ENCODE results near the gene KIAA1671. TPM values are rescaled to one million over a fixed set of nuclear protein-coding genes. Genes with fewer than 3 reads are reported as not detected.
A peak's percentile ranks its signal among the peaks of the same experiment; 100 is the strongest.

The KIAA1671 gene
- polyA plus RNA-seq, 6 donors from 2014 or later, result not detected

DNA sequence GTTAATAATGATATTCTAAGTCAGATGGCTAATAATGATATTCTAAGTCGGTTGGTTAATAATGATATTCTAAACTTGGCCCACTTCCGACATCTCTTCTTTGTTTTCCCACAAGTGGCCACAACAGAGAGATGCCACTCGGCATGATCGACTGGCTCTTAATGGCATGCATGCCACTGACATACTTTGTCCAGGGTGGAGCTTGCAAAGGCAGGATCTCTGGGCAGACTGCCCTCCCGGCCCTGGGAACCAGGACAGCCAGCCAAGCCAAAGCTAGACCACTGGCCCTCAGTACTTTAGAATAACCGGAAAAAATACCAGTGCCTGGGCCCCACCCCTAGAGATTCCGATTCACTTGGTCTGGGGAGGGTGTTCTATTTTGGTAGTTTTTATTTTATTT, 78.1 kb downstream of the KIAA1671 start:
- Mint-ChIP-seq H3K4me3 (no peak overlapping the region), H3K27me3 (peaks cover 6 to 23% (median 8%) of the 10 kb centered on the region in 3 donors), H3K27ac (no peak overlapping the region), H3K36me3 (no peaks in the 10 kb centered on the region), H3K9me3 (peaks cover 0 to 2% (median 0%) of the 10 kb centered on the region in 7 donors), H3K4me1 (no peaks in the 10 kb centered on the region)
- ATAC-seq (ENCODE audit: low read depth in 2 of 2), result no peak
- no peak for DNase-seq

DNA sequence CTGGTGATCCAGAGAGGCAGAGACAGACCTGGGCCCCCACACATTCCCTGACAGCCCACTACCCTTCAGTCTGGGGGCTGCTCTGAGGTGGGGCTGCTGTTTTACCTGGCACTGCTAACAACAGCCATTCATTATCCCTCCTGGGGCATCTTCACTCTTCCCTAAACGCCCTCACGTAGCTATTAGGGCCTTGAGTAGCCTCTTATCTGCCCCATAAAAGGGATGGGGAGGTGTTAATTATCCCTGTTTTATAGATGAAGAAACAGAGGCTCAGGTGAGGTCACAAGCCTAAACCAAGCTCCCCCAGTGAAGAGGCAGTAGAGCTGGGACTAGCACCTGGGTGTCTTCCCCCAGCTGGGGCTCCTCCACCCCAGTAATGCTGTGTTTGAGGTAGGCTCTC, 79.5 kb downstream of the KIAA1671 start:
- Mint-ChIP-seq H3K4me3 (no peak overlapping the region), H3K4me1 (no peaks in the 10 kb centered on the region), H3K27ac (no peak overlapping the region), H3K36me3 (no peaks in the 10 kb centered on the region), H3K27me3 (peaks cover 5 to 11% (median 6%) of the 10 kb centered on the region in 3 donors), H3K9me3 (peaks cover 0 to 2% (median 0%) of the 10 kb centered on the region in 7 donors)
- DNase-seq (no peak), ATAC-seq (ENCODE audit: low read depth in 2 of 2) (no peak)

DNA sequence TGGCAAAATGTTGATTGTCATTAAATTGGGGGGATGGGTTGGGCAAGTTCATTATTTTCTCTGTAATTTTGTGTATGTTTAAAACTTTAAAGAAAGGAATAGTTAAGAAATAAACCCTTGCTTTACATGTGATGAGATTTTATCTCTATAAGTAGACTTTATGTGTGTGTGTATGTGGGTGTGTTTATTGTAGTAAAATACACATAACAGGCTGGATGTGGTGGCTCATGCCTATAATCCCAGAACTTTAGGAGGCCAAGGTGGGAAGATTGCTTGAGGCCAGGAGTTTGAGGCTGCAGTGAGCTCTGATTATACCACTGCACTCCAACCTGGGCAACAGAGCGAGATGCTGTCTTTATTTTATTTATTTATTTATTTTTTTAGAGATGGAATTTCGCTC, 83.2 kb downstream of the KIAA1671 start:
- H3K4me3 Mint-ChIP-seq, result no peak overlapping the region
- no peak overlapping the region for H3K27ac Mint-ChIP-seq
- ATAC-seq (ENCODE audit: low read depth in 2 of 2) (no peak), DNase-seq (no peak)
- H3K36me3 Mint-ChIP-seq, result no peaks in the 10 kb centered on the region
- peaks cover 0 to 4% (median 0%) of the 10 kb centered on the region in 7 donors for H3K9me3 Mint-ChIP-seq
- H3K4me1 Mint-ChIP-seq, result no peaks in the 10 kb centered on the region
- H3K27me3 Mint-ChIP-seq, result peaks cover 5 to 13% (median 7%) of the 10 kb centered on the region in 3 donors

DNA sequence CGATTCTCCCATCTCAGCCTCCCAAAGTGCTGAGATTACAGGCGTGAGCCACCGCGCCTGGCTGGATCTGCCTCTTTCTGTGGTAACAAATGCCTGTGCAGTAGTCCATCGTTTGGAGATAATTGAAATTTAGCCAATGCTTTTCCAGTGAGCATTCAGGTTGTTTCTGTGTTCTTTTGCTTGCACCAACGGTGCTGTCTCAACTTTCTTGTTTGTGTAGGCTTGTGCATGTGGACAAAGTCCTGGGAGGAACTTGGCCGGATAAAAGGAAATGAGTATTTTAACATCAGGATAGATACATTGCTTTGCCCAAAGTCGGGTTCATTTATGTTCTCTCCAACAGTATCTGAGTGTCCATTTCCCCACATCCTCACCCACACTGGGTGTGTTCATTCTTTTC, 85.7 kb downstream of the KIAA1671 start:
- no peak overlapping the region for H3K4me3 Mint-ChIP-seq
- ATAC-seq (ENCODE audit: low read depth in 2 of 2) (no peak), DNase-seq (no peak)
- H3K27ac Mint-ChIP-seq, result no peak overlapping the region
- H3K9me3 Mint-ChIP-seq, result peaks cover 0 to 4% (median 0%) of the 10 kb centered on the region in 7 donors
- H3K36me3 Mint-ChIP-seq, result no peaks in the 10 kb centered on the region
- H3K4me1 Mint-ChIP-seq, result no peaks in the 10 kb centered on the region
- H3K27me3 Mint-ChIP-seq, result peaks cover 5 to 14% (median 10%) of the 10 kb centered on the region in 3 donors

DNA sequence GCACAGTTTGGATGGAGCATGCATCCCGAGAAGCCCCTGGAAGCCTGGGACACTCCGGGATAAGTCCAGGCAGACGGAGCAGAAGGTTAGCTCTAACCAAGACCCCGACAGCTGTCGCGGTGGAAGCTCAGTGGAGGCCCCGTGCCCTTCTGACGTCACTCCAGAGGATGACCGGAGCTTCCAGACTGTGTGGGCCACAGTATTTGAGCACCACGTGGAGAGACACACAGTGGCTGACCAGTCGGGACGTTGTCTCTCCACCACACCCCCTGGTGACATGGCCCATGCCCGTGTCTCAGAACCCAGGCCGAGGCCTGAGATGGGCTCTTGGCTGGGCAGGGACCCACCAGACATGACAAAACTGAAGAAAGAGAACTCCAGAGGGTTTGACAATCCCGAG, 86.3 kb downstream of the KIAA1671 start:
- ATAC-seq (ENCODE audit: low read depth in 2 of 2), result no peak

DNA sequence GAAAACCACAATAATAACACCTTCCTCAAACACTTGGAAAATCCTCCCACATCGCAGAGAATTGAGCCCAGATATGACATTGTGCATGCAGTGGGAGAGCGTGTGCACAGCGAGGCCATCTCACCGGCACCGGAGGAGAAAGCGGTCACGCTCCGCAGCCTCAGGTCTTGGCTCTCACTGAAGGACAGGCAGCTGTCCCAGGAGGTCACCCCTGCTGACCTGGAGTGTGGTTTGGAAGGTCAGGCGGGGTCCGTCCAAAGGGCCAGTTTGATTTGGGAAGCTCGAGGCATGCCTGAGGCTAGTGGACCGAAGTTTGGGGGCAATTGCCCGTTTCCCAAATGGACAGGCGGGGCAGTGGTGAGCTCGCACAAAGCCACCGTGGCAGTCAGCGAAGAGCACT, 86.7 kb downstream of the KIAA1671 start:
- Mint-ChIP-seq H3K9me3 (peaks cover 0 to 3% (median 0%) of the 10 kb centered on the region in 7 donors), H3K36me3 (no peaks in the 10 kb centered on the region), H3K4me3 (no peak overlapping the region), H3K4me1 (no peaks in the 10 kb centered on the region), H3K27me3 (peaks cover 3 to 17% (median 16%) of the 10 kb centered on the region in 3 donors), H3K27ac (no peak overlapping the region)
- ATAC-seq (ENCODE audit: low read depth in 2 of 2), result no peak
- DNase-seq, result no peak

More for the DNA sequence above, 86.3 kb downstream of the KIAA1671 start:
- DNase-seq, result no peak
- H3K4me1 Mint-ChIP-seq, result no peaks in the 10 kb centered on the region
- H3K27ac Mint-ChIP-seq, result peak overlapping the region in 1 of 6 donors; percentile 11
- H3K4me3 Mint-ChIP-seq, result no peak overlapping the region
- no peaks in the 10 kb centered on the region for H3K36me3 Mint-ChIP-seq
- H3K27me3 Mint-ChIP-seq, result peaks cover 5 to 20% (median 15%) of the 10 kb centered on the region in 3 donors
- H3K9me3 Mint-ChIP-seq, result peaks cover 0 to 4% (median 0%) of the 10 kb centered on the region in 7 donors

DNA sequence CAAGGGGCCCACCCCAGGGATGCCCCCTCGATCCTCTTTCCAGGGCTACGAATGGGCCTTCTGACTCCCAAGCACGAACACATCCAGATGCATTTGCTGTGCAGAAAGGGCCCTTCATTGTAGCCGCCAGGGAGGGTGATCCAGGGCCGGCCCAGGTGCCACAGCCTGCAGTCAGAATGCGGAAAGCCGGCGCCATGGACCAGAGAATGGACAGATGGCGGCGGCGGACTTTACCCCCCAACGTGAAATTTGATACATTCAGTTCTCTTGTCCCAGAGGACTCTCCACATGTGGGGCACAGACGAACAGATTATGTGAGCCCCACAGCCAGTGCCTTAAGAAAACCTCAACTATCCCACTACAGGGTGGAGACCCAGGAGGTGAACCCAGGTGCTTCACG, 87.2 kb downstream of the KIAA1671 start:
- Mint-ChIP-seq H3K27me3 (peaks cover 0 to 14% (median 12%) of the 10 kb centered on the region in 3 donors), H3K4me3 (no peak overlapping the region), H3K27ac (no peak overlapping the region), H3K9me3 (peaks cover 0 to 2% (median 0%) of the 10 kb centered on the region in 7 donors), H3K36me3 (no peaks in the 10 kb centered on the region), H3K4me1 (no peaks in the 10 kb centered on the region)
- ATAC-seq (ENCODE audit: low read depth in 2 of 2) (no peak), DNase-seq (no peak)

DNA sequence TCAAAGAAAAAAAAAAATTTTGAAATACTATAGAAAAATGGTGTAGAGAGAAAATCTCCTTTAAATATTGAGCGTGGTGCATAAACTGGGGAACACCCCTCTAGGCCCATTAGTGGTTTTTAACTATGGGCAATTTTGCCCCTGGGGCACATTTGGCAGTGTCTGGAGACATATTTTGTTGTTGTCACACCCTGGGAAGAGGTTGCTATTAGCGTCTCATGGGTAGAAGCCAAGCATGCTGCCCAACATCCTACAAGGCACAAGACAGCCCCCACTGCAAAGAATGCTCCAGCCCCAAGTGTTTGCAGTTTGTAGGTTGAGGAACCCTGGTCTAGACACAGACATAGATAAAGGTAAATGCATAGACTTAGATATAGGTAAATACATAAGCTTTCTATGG, 92.6 kb downstream of the KIAA1671 start:
- Mint-ChIP-seq H3K4me1 (no peaks in the 10 kb centered on the region), H3K36me3 (no peaks in the 10 kb centered on the region), H3K9me3 (peaks cover 0 to under 1% (median 0%) of the 10 kb centered on the region in 7 donors), H3K4me3 (no peak overlapping the region), H3K27ac (no peak overlapping the region), H3K27me3 (peaks cover 5 to 25% (median 16%) of the 10 kb centered on the region in 3 donors)
- ATAC-seq (ENCODE audit: low read depth in 2 of 2) (no peak), DNase-seq (no peak)

DNA sequence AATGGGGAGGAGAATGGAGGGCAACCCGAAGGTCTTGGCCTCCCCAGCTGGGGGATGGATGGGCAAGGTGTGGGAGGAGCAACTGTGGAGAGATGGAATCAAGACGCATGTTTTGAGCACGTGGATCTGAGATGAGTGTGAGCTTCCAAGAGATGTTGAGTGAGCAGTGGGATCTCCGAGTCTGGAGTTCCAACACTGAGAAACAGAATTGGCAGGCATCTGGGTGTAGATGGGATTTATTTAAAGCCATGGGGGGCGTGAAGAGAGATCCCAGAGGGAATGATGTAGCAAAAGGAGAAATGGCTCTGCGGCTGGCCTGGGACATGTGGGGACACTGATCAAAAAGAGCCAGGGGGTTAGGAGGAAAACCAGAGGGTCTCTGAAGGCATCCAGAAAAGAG, 95.6 kb downstream of the KIAA1671 start:
- no peak overlapping the region for H3K27ac Mint-ChIP-seq
- H3K9me3 Mint-ChIP-seq, result peaks cover 5 to 17% (median 11%) of the 10 kb centered on the region in 7 donors
- H3K4me3 Mint-ChIP-seq, result peak overlapping the region in 1 of 8 donors; percentile 38
- ATAC-seq (ENCODE audit: low read depth in 2 of 2), result no peak
- no peaks in the 10 kb centered on the region for H3K4me1 Mint-ChIP-seq
- DNase-seq, result no peak
- peaks cover 5 to 27% (median 25%) of the 10 kb centered on the region in 3 donors for H3K27me3 Mint-ChIP-seq
- peaks cover 0 to 12% of the 10 kb centered on the region in 2 donors for H3K36me3 Mint-ChIP-seq

DNA sequence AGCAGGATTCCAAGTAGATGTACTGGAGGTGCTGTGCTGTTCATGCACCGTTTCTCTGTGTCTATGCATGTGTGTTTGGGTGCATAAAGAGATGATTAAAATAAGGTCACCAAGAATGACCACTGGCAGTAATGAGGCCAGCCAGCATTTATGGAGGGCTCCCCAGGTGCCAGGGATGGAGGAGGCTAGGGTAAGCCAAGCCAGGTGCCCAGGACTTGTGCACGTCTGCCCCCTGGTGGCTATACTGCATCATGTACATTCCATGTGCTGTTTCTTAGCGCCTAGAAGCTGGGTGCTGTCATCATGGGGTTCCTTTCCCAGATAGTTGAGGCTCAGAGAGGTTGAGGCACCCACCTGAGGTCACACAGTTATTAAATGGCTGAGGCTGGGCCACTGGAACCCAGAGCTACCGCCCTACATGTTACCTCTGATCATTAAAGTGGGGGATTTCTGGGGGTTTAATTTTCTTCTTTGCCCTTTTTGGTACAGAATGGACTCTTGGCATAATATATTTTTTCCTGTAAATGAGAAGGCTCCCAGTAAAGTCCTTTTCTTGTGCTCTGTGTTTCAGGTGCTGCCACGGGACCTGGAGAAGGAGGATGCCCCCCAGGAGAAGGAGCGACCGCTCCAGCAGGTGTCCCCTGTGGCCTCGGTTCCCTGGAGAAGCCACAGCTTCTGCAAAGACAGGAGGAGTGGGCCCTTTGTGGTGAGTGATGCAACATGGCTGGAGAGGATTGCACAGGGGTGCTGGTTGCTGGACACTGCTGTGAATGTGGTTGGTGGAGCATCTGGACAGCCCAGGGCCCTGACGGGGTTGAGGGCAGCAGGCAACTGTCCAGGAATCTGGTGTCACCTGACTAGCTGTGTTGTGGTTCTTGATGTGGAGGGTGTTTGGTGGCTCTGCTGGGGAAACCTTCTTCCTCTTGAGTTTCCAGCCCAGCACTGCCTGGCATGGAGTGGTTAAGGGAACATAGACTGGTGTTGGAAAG, 96.4 kb downstream of the KIAA1671 start:
- Mint-ChIP-seq H3K4me3 (peak overlapping the region in 1 of 8 donors; percentile 15), H3K27me3 (peaks cover 5 to 18% (median 18%) of the 10 kb centered on the region in 3 donors), H3K36me3 (peaks cover 0 to 12% of the 10 kb centered on the region in 2 donors), H3K27ac (no peak overlapping the region), H3K4me1 (no peaks in the 10 kb centered on the region), H3K9me3 (peaks cover 5 to 17% (median 11%) of the 10 kb centered on the region in 7 donors)
- DNase-seq, result peak; percentile 21
- peak in 1 of 2 donors; percentile 36 for ATAC-seq (ENCODE audit: low read depth in 2 of 2)

DNA sequence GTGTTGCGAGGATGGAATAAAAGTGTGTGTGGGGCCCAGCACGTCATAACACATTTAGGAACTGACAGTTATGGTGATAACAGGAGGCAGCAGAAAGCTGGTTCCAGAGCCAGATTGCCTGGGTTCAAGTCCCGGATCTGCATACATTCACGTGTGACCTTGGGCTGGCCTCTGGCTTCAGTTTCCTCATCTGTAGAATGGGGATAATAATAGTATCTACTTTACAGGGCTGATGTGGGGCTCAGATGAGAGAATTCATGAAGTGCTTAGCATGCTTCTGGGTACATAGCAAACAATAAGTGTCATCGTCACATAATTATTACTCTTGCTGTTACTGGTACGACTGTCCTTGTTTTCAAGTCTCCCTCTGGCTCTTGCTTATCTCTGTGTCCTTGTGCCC, 97.3 kb downstream of the KIAA1671 start:
- H3K27me3 Mint-ChIP-seq, result peaks cover 5 to 18% (median 15%) of the 10 kb centered on the region in 3 donors
- peaks cover 0 to 12% of the 10 kb centered on the region in 2 donors for H3K36me3 Mint-ChIP-seq
- peak overlapping the region in 1 of 8 donors; percentile 25 for H3K4me3 Mint-ChIP-seq
- no peak overlapping the region for H3K27ac Mint-ChIP-seq
- DNase-seq (no peak), ATAC-seq (ENCODE audit: low read depth in 2 of 2) (no peak)
- peaks cover 5 to 17% (median 11%) of the 10 kb centered on the region in 7 donors for H3K9me3 Mint-ChIP-seq
- no peaks in the 10 kb centered on the region for H3K4me1 Mint-ChIP-seq

DNA sequence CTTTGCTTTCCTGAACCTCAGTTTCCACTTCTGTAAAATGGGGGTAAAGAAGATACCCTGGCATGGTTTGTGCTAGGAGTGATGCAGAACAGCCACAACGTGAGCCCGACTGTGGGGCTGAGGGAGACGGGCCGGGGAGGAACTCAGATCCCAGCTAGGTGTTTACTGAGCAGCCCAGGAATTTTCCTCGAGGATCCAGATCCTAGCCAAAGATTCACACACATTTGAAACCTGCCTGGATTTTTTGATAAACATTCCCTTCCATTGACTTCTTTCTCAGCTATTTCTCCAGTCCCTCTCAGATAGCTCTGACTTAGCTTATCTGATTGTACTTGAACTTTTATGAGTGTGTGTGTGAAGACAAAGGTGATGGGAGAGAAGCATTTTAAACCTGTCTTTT, 98.0 kb downstream of the KIAA1671 start:
- Mint-ChIP-seq H3K27ac (no peak overlapping the region), H3K4me1 (no peaks in the 10 kb centered on the region), H3K27me3 (peaks cover 5 to 18% (median 15%) of the 10 kb centered on the region in 3 donors), H3K4me3 (no peak overlapping the region), H3K36me3 (peaks cover 0 to 12% of the 10 kb centered on the region in 2 donors), H3K9me3 (peaks cover 5 to 17% (median 11%) of the 10 kb centered on the region in 7 donors)
- no peak for DNase-seq
- no peak for ATAC-seq (ENCODE audit: low read depth in 2 of 2)

DNA sequence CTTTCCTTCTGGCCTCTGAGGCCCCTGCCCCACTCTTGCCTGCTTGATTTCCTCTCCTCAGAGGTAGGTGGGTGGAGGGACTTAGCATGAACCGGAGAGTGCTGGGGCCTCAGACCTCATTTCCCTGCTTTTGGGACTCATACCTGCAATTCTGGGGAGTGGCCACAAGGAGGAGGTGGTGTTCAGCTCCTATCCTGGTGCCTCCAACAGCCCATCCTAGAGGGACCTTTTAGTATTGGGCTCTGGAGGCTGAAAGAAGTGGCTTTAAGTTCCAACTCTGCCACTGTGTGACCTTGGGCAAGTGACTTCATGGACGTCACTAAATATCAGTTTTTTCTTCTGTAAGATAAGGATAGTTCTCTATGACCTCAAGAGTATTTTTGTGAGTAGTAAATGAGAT, 98.6 kb downstream of the KIAA1671 start:
- ATAC-seq (ENCODE audit: low read depth in 2 of 2) (no peak), DNase-seq (no peak)
- H3K27ac Mint-ChIP-seq, result no peak overlapping the region
- peaks cover 5 to 18% (median 15%) of the 10 kb centered on the region in 3 donors for H3K27me3 Mint-ChIP-seq
- H3K4me1 Mint-ChIP-seq, result no peaks in the 10 kb centered on the region
- no peak overlapping the region for H3K4me3 Mint-ChIP-seq
- H3K9me3 Mint-ChIP-seq, result peaks cover 5 to 17% (median 11%) of the 10 kb centered on the region in 7 donors
- H3K36me3 Mint-ChIP-seq, result peaks cover 0 to 12% of the 10 kb centered on the region in 2 donors

Measured in naive B cell (primary cell).